GOT3 (cell line): ENCODE measurements around the gene ARHGAP24.

ENCODE experiments used
- DNase-seq: peaks from one replicate; lab custom pipeline; 2025; ENCODE audit warnings: mixed read lengths; lab: John Stamatoyannopoulos, UW

The ARHGAP24 gene

GRCh38 chr4:85580489-85580888 is 105.5 kb downstream of the ARHGAP24 start:
- DNase-seq, result no peak

GRCh38 chr4:85587952-85588351 is 113.0 kb downstream of the ARHGAP24 start:
- no peak for DNase-seq

DNA sequence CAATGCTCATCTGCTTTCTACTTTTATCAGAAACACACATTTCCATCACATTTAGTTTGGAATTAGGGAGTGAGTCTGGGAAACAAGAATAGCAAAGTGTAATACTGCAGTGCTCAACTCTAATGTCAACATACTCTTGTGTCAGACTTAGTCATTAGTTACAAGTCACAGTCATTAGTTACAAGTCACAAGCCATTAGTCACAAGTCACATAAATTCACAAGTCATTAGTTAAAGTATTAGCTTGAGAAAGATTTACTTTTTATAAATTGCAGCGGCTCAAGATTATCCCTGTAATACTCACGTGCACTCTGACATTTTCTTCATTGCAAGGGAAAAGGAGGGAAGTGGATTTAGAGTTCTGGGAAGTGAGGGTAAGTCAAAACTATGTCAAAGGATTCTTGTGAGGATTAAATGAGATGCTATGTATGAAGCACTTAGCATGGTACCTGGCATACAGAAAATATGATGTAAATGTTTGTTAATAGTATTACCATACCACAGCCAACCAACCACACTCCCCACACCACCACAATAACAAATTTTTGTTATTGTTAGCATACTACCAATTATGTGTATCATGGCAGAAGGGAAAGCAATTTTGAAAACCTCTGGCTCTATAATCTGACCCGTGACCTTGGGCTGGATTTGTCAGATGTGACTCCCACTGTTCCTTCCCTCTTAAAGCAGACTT is 116.6 kb downstream of the ARHGAP24 start:
- no peak for DNase-seq

DNA sequence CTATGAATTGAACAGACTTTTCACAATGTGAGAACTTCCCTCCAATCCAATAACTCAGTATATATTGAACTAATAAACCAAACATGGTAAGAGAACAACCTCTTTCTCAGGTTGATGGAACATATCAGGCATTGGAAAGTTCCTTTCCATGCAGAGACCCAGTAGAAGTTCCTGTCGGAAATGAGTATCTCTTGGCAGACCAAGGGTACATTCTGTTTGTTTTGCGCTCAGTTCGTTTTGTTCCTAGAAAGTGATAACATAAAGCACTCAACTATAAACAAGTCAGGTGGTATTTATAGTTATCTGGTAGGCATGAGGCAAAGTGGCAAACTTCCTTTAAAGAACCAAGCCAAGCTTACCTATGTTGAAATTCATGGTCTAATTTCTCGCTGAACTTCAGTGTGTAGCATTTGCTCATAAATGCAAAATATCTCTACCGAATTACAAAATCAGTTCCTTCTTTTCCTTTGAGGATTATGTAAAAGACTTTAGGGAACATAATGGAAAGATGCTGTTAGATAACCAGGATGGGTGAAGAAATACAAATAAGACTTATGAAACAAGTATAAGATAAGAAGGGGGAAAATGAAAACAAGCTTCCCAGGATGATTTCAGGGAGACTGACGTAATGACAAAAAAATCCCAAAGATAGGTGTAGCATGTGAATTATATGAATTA is 120.3 kb downstream of the ARHGAP24 start:
- no peak for DNase-seq

DNA sequence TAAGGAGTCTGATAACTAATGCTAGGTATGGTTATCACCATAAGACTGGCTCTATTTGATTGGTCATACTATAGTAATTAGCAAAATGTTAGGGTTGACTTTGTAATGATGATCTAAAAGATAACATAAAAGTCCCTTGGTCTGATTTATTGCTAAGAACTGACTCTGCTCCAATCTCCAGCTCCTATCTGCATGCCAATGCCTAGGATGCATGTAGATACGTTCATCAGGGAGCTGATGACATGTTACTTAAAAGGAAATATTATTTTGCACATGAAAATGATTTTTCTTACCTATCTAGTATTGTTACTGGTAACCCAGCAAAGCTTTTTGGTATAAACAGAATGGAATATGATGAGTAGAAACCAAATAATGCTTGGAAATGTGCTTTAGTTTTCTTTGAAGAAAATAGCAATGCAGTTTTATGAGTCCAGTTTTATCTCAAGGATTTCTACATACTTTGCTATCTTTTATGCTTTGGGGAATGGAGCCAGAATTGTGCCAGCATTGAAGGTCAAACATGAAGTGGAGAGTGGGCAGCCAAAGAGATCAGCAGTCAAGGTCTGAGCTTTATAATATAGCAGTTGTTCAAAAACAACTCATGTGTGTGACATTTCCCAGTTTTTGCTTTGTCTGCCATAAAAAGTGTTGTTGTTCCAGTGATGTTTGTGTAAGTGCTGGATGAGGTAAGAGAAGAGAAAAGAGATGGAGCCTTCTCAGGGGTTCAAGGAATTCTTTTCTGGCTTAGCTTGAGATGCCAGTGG is 121.0 kb downstream of the ARHGAP24 start:
- no peak for DNase-seq

DNA sequence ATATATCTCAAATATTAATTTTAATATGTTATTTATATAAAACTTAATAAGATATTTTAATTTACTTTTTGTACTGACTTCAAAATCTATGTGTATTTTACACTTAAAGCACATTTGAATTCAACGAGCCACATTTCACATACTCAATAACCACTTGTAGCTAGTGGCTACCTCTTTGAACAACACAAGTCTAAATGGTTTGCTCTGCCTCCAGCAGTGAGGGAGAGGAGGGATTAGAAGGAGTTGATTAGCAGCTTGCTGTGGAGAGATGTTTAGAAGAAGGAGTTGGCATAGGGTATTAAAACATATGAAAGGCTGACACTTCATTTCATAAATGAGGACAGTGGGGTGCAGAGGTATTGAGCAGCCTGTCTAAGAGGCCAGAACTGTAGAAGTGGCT is 124.0 kb downstream of the ARHGAP24 start:
- DNase-seq, result no peak

GRCh38 chr4:85600501-85600900 is 125.6 kb downstream of the ARHGAP24 start:
- DNase-seq, result no peak

DNA sequence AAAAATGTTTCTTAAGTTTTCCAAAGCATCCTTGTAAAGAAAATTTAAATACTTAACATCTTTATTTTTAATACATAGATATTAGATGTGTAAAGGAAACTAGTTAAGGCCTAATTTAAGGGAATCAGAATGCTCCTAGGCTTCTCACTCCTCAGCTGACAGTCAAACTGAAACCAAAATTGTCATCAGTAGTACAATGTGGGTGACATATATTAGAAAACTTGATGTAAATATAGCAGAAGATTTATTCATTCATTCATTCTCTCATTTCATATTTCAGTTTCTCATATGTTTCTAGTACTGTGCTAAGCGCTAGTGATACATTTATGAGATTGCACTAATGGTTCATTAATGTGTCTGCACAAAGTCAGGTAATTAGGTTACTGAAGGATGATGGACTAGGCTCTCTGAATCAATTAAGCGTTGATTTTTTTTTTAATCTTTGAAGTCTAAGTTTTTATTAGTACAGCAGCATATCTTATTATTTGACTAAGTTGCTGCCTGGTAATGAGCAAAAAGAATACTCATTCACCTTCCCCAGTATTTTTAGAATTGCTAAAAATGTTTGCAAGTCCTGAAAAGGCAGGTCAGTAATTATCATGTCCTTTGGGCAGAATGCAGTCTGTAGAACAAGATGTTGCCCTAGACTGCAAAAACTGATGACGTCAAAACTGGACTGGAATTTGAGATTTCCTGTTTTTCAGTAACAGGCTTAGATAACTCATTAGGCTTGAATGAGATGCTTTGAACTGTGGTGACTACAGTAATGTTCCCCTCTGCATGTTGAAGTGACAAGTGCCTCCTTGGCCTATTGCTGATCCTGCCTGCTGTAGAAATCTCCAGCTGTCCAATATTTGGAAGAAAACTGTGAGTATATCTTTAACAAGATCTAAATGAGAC is 128.7 kb downstream of the ARHGAP24 start:
- DNase-seq, result no peak

- DNase-seq, result no peak
Observed at GRCh38 chr4:85606505-85606904, 131.6 kb downstream of the ARHGAP24 start.

- no peak for DNase-seq
Observed at GRCh38 chr4:85607624-85608023, 132.7 kb downstream of the ARHGAP24 start.

- DNase-seq, result no peak
Observed at GRCh38 chr4:85610450-85610849, 135.5 kb downstream of the ARHGAP24 start.

DNA sequence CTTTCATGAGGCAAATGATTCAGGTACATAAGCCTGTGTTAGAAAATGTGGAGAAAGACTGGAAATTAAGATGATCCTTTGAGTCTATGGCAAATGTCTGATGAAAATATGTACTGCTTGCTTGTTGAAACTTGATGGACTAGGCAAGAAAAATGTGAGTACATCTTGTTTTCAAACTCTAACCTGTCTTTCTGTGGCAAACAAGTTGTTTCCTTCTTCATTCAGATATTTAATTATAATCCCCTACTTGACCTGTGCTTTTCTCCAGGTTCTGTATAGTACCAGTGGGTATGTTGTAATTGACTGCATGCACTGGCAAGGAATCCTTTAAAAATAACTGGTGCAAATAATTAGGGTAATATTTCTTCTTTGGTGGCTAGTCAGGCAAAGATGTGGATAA is 136.7 kb downstream of the ARHGAP24 start:
- DNase-seq, result no peak

- no peak for DNase-seq
Observed at GRCh38 chr4:85613901-85614300, 139.0 kb downstream of the ARHGAP24 start.

DNA sequence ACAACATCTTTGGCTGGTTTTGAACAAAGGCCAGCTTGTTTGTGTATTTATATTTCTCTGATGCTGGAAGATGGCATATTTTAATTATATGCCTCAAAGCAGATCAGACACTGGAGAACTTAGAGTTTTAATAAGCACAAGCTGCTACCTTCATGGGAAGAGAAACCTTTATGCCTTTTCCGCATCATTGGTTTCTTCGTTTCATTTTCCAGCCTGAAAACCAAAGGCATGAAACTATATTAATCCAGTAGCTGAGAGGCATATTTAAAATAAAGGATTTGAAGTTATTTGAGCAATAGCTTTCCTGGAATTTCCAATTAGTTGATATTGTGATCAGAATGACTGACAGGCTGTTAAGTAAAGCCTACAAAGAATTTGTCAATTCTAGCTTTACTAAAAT is 141.0 kb downstream of the ARHGAP24 start:
- DNase-seq, result no peak

GRCh38 chr4:85617202-85617601 is 142.3 kb downstream of the ARHGAP24 start:
- DNase-seq, result no peak

- no peak for DNase-seq
Observed at GRCh38 chr4:85632981-85633380, 158.0 kb downstream of the ARHGAP24 start.

DNA sequence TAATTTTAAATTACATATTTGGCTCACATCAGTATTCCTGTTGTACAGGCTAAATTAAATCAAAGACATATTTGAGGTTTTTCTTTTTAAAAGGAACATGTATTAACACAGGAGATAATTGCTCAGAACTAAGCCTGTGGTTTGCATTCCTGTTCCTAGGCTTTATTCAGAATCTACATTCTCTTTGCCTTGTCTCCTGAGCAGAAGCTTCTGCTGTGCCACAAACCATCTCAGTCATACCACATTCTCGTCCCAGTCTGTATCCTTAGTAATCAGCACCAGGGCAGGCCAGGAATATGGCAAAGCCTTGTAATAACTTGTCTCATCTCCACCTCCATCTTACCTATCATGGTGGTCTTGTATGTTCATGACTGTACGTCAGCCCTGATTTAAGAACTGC is 162.8 kb downstream of the ARHGAP24 start:
- no peak for DNase-seq

GRCh38 chr4:85639946-85640345 is 165.0 kb downstream of the ARHGAP24 start:
- DNase-seq, result no peak

DNA sequence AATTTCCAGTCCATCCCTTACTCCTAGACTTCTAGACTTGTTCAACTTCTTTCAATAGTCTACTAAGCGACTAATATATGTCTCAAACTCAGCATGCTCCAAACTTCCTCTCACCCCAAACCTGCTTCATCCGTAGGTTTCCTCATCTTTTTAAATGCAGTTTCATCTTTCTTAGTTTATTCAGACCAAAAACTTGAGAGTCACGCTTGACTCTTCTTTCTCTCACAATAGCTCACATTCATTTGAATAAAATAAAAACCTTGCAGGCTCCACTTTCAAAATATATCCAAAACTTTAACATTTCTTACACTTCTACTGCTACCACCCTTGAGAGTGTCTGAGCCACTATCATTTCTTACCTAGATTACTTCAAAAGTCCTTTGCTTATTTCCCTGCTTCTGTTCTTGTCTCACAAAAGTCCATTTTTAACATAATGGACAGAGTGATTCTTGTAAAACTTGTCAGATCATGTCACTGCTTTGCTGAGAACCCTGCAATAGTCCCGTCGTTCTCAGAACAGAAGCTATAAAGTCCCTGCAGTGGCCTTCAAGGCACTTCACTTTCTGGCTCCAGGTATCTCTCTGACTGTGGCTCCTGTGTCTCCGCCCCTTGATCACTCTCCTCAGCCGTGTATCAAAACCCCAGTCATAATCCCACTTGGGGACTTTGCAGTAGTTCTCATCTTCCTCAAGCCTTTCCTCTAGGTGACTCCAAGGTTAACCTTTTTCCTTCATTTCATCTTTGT is 167.6 kb downstream of the ARHGAP24 start:
- DNase-seq, result no peak

GRCh38 chr4:85644061-85644460 is 169.1 kb downstream of the ARHGAP24 start:
- no peak for DNase-seq

- DNase-seq, result no peak
Observed at GRCh38 chr4:85650908-85651307, 176.0 kb downstream of the ARHGAP24 start.
